SK-N-MC (cell line): ENCODE results near the gene HLA-DOA.

Experiments
- EZH2 ChIP-seq: fragments of 200-600 bp; sonication (generic); IDR thresholded peaks from one replicate; pipeline ENCODE4 v1.6.1; 2017; ENCODE audit warnings: antibody characterized with exemption
- POLR2AphosphoS5 ChIP-seq: IDR thresholded peaks from 2 replicates; pipeline ENCODE4 v1.6.1; 2012; ENCODE audit warnings: mild to moderate bottlenecking, low read depth, low read length, borderline replicate concordance

DNA sequence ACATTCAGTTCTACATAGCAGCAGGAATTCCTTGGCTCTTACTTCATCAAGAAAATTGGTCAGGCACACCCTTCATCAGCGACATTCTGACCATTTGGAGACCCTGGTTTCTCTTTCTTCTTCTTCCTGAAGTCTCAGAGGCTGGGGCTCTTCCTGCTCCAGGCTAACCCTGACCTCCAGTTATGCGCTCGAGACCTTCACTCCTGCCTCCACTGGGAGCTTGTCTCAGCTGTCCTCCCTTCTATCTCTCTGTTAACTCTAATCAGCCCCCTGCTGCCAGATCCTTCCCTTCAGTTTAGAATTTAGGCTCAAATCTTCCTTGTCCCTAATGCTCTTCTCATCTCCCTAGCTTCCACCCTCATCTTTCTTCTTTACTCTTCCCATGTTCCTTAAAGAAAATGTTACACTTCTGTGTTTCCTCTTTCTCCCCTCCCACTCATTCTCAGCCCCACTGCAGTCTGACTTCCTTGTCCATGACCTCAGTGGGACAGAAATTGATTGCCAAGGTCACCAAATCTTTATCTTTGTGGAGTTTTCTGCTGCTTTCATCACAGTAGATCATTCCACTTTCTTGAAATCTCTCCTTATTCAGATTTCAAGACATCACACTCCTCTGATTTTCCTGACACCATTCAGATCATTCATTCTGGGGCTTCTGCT is 8.4 kb upstream of the HLA-DOA start:
- TF ChIP-seq EZH2 (no peak), POLR2AphosphoS5 (no peak)
